ENCODE results near the gene KDM2A. TPM values are rescaled to one million over a fixed set of nuclear protein-coding genes. Genes with fewer than 3 reads are reported as not detected.
A peak's percentile ranks its signal among the peaks of the same experiment; 100 is the strongest.

KDM2A gene
- total RNA-seq, 1 donor from 2014 or later = 62.9 TPM

DNA sequence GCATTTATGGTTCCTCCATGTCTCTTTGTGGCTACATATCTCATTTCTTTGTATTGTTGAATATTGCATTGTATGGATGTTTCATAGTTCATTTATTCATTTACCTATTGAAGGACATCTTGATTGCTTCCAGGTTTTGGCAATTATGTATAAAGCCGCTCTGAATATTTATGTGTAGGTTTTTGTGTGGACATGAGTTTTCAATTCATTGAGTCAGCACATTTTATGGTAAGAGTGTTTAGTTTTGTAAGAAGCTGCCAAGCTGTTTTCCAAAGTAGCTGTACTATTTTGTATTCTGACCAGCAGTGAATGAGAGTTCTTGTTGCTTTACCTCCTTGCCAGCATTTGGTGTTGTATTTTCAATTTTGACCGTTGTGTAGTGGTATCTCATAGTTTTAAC, 39.2 kb downstream of the KDM2A start:
- Mint-ChIP-seq H3K4me1 (ENCODE audit: unreplicated experiment) (peaks cover 33% of the 10 kb centered on the region), H3K27ac (ENCODE audit: unreplicated experiment) (peak overlapping the region; percentile 49)

DNA sequence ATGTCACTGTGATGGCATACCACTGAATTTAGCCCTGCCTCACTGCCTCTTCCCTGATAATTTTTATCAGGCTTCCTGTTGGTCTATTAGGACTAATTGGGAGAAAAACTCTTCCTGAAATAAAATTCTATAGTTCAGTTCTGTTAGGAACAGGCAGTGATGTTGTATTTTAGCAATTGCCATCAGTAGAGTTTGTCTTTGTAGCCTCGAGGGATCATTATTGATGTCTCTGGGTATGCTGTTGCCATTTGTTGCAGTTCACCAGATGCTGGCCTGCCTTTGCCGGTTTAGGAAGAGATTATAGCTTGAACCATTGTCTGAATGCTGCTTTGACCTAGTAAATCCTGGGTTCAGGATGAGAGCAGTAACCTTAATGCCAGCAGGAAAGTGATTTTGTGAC, 41.0 kb downstream of the KDM2A start:
- TF ChIP-seq, protein P1, sequence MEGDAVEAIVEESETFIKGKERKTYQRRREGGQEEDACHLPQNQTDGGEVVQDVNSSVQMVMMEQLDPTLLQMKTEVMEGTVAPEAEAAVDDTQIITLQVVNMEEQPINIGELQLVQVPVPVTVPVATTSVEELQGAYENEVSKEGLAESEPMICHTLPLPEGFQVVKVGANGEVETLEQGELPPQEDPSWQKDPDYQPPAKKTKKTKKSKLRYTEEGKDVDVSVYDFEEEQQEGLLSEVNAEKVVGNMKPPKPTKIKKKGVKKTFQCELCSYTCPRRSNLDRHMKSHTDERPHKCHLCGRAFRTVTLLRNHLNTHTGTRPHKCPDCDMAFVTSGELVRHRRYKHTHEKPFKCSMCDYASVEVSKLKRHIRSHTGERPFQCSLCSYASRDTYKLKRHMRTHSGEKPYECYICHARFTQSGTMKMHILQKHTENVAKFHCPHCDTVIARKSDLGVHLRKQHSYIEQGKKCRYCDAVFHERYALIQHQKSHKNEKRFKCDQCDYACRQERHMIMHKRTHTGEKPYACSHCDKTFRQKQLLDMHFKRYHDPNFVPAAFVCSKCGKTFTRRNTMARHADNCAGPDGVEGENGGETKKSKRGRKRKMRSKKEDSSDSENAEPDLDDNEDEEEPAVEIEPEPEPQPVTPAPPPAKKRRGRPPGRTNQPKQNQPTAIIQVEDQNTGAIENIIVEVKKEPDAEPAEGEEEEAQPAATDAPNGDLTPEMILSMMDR (IDR thresholded peaks at IDR 0.05) = no peak
- no peak for DNase-seq (ENCODE audit: extremely low spot score, unreplicated experiment)
- H3K9me3 Mint-ChIP-seq (ENCODE audit: unreplicated experiment) = no peaks in the 10 kb centered on the region
- peaks cover 39% of the 10 kb centered on the region for H3K4me1 Mint-ChIP-seq (ENCODE audit: unreplicated experiment)
- peaks cover 3% of the 10 kb centered on the region for H3K36me3 Mint-ChIP-seq (ENCODE audit: unreplicated experiment)
- no peak overlapping the region for H3K27ac Mint-ChIP-seq (ENCODE audit: unreplicated experiment)
- no peak overlapping the region for H3K4me3 Mint-ChIP-seq (ENCODE audit: unreplicated experiment)
- no peaks in the 10 kb centered on the region for H3K27me3 Mint-ChIP-seq (ENCODE audit: unreplicated experiment)

More for the DNA sequence above, 39.2 kb downstream of the KDM2A start:
- Mint-ChIP-seq H3K4me3 (ENCODE audit: unreplicated experiment) (no peak overlapping the region), H3K9me3 (ENCODE audit: unreplicated experiment) (no peaks in the 10 kb centered on the region), H3K36me3 (ENCODE audit: unreplicated experiment) (peaks cover 3% of the 10 kb centered on the region), H3K27me3 (ENCODE audit: unreplicated experiment) (no peaks in the 10 kb centered on the region)
- DNase-seq (ENCODE audit: extremely low spot score, unreplicated experiment) = no peak
- TF ChIP-seq, protein P1 (IDR thresholded peaks at IDR 0.05) = no peak

DNA sequence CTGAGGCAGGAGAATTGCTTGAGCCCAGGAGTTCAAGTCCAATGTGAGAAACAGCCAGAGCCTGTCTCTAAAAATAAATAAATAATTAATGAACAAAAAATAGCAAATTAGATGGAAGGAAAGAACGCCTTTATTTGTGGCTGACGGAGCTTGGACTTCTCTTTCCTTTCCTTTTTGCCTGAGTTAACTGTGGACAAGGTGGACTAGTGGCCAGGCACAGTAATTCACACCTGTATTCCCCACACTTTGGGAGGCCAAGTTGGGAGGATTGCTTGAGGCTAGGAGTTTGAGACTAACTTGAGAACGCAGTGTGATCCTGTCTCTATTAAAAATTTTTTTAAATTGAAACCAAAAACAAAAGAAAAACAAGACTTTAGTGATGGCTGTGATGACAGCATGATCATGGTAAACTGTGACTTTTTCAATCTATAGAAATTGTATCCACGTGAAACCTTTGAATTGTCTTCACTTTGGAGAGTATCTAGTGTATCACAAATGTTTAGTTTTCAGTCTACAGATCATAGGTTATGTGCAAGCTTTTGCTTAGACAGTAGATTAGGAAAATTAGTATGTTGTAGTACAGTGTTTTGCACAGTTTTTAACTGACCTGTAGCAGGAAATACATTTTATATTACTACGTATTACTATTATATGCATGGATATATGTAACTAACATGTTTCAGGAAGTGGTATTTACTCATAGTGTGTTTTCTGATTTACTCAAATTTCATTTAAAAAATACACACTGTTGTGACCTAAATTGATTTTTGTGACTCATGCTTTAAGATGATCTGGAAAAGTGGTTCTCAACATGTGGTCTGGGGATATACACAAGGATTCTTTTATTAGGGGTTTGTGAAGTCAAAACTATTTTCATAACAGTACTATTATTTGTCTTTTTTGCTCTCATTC, 42.1 kb downstream of the KDM2A start:
- no peak for DNase-seq (ENCODE audit: extremely low spot score, unreplicated experiment)
- H3K27ac Mint-ChIP-seq (ENCODE audit: unreplicated experiment) = peak overlapping the region; percentile 57
- peaks cover 43% of the 10 kb centered on the region for H3K4me1 Mint-ChIP-seq (ENCODE audit: unreplicated experiment)
- H3K36me3 Mint-ChIP-seq (ENCODE audit: unreplicated experiment) = peaks cover 3% of the 10 kb centered on the region
- TF ChIP-seq, protein P1 (IDR thresholded peaks at IDR 0.05) = no peak
- H3K4me3 Mint-ChIP-seq (ENCODE audit: unreplicated experiment) = no peak overlapping the region
- no peaks in the 10 kb centered on the region for H3K9me3 Mint-ChIP-seq (ENCODE audit: unreplicated experiment)
- H3K27me3 Mint-ChIP-seq (ENCODE audit: unreplicated experiment) = no peaks in the 10 kb centered on the region

DNA sequence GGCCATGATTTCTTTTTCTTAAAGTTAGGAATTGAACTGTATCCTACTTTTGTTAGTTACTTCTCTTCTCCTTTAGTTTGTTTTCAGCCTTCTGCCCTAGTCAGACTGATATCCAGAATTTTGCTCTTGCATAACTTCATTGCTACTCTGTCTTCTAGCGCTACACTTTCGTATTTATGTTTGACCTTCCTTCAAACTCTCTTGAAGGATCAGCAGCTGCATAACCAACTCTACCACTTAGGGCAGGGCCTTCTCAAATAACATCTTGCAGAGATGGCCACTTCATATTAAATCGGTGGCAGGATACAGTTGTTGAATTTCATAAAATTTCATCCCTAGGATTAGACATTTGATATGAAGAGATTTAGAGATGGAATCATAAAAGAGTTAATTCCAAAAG, 43.9 kb downstream of the KDM2A start:
- H3K4me3 Mint-ChIP-seq (ENCODE audit: unreplicated experiment) = no peak overlapping the region
- H3K9me3 Mint-ChIP-seq (ENCODE audit: unreplicated experiment) = no peaks in the 10 kb centered on the region
- peaks cover 42% of the 10 kb centered on the region for H3K4me1 Mint-ChIP-seq (ENCODE audit: unreplicated experiment)
- H3K27me3 Mint-ChIP-seq (ENCODE audit: unreplicated experiment) = no peaks in the 10 kb centered on the region
- TF ChIP-seq, protein P1 (IDR thresholded peaks at IDR 0.05) = no peak
- DNase-seq (ENCODE audit: extremely low spot score, unreplicated experiment) = no peak
- no peak overlapping the region for H3K27ac Mint-ChIP-seq (ENCODE audit: unreplicated experiment)
- H3K36me3 Mint-ChIP-seq (ENCODE audit: unreplicated experiment) = peaks cover 3% of the 10 kb centered on the region

DNA sequence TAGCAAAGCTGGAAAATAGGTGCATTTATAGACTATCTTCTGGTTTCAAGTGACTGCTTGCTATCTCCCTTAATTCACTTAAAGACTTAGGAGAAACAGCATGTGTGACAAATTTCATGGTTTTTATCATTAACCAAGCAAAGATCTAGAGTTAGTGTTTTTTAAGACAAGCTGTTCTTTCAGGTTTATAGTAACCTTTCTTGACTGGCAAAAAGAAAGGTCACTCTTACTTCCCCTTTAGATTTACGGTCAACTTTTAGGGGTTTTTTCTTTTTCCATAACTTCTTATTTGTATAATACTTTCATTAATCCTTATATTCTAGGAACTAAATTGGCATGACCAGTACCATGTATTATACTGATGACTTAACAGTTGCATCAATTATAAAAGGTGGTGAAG, 46.6 kb downstream of the KDM2A start:
- no peak for DNase-seq (ENCODE audit: extremely low spot score, unreplicated experiment)
- peak overlapping the region; percentile 4 for H3K27ac Mint-ChIP-seq (ENCODE audit: unreplicated experiment)
- peaks cover 37% of the 10 kb centered on the region for H3K4me1 Mint-ChIP-seq (ENCODE audit: unreplicated experiment)
- H3K9me3 Mint-ChIP-seq (ENCODE audit: unreplicated experiment) = no peaks in the 10 kb centered on the region
- no peaks in the 10 kb centered on the region for H3K27me3 Mint-ChIP-seq (ENCODE audit: unreplicated experiment)
- H3K4me3 Mint-ChIP-seq (ENCODE audit: unreplicated experiment) = no peak overlapping the region
- TF ChIP-seq, protein P1 (IDR thresholded peaks at IDR 0.05) = no peak
- H3K36me3 Mint-ChIP-seq (ENCODE audit: unreplicated experiment) = peaks cover 3% of the 10 kb centered on the region
